ENCODE data around the gene BRICD5.
A peak's percentile ranks its signal among the peaks of the same experiment; 100 is the strongest.
"Not testable (repeated sequence)": the region's sequence is repeated elsewhere in the genome, so short reads cannot be mapped to it uniquely, and the experiment has no call there.

The BRICD5 gene

DNA sequence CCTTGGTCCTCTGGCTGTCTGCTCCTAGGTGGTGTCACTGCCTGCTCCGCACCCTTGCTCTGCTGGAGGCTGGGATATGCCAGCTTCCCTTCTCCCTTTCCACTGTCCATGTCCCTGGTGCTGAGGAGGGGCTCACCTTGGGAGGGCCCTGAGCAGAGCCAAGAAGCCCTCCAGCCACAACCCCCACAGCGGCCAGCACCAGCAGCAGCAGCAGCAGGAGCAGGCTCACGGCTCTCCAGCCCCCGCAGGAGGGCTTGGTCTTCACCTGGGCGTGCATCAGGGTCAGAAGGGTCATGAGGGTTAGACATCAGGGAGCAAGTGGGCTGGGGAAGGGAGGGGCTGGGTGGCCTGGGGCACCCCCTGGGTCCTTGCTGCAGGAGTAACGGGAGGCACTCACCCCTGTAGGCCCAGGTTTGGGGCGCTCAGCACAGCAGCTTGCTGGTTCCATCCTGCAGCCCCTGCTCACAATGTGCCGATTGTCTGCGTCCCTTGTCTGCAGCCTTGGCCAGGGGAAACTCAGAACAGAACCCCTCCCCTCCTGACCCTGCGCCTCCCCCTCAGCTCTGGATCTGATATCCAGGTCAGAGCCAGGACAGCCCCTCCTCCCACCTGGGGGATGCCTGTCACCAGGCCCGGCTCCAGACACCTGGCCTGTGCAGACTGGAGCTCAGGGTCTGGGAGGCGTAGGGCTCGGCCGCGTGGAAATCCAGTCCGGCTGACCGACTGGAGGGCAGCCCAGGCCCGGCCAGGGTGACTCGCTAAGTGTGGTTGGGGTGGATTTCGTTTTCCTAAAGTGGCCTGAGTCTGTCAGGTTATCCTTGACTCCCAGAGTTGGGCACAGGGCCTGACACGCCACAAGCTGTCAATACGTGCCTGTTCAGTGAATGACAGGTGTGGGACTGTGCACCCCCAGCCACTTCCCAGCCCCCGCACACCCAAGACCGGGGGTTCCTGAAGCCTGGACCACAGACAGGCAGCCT lies at the start of gene BRICD5:
TSS of gene BRICD5 (minus strand) at position 478 of the 980 bp plus-strand sequence. CDS start at position 448, 30 bp downstream.
- no peak for DNase-seq
- no peak for ATAC-seq

DNA sequence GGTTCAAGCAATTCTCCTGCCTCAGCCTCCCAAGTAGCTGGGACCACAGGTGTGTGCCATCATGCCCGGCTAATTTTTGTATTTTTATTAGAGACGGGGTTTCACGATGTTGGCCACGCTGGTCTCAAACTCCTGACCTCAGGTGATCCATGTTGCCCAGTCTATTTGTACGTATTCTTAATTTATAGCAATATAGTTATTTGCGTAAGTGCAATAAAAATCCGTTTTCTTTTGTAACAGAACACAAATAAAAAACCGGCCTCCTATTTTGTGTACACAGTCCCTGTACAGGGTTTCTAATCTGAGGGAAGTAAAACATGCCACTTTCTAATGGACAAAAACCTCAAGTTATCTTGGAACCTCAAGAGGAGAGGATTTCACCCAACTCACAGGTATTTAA lies 49.6 kb upstream of the BRICD5 start:
- no peak for ATAC-seq
- DNase-seq, result no peak

DNA sequence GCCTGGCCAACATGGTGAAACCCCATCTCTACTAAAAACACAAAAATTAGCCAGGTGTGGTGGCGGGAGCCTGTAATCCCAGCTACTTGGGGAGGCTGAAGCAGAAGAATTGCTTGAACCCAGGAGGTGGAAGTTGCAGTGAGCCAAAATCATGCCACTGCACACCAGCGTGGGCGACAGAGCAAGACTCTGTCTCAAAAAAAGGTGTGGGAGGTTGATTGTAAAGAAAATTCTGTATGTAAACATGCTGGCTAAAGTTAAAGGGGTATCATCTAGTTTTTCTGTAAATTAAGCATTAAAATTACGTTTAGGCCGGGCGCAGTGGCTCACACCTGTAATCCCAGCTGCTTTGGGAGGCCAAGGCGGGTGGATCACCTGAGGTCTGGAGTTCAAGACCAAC lies 47.9 kb upstream of the BRICD5 start:
- DNase-seq, ATAC-seq: not testable (repeated sequence)

DNA sequence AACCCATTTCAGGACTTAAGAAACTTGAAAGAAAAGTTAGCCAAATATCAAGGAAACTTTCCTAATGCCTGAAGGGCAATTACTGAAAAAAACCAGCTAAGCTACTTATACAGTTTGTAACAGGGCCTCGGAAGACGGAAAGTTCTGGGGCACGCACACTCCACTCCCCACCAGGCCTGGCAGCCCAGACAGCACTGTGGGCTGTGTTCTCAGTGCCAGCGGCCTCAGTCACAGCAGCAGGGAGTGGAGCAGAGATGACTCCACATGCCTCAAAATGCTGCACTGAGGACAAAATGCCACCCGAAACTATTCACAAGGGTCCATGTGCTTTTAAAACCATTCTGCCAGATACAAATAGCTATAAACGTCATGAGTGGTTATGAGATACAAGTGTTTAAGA lies 47.1 kb upstream of the BRICD5 start:
- no peak for ATAC-seq
- no peak for DNase-seq

DNA sequence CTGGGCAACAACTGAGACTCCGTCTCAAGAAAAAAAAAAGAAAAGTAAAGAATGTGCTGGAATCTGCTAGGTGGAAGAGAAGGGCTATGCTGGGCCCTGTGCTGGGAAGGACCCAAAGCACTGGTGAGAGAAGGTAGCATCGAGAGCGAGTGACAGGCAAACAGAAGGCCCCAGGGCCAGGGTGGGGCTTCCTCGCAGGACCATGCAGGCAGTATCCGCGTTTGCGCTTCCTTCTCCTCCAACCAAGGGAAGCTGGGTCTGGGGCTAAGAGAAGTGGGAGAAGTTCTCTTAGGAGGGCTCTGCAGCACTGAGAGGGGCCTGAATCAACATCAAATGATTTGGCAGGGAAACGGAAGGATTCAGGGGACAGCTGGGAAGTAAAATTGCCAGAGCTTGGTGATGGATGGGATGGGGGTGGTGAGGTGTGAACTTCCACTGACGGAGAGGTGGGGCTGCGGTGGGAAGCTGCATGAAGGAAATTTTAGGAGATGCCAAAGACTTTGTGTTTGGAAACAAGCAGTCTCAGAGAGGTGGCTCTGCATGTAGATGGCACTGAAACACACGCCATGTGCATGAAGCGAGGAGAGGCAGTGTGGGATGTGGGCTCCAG lies 46.0 kb upstream of the BRICD5 start:
- no peak for ATAC-seq
- no peak for DNase-seq

DNA sequence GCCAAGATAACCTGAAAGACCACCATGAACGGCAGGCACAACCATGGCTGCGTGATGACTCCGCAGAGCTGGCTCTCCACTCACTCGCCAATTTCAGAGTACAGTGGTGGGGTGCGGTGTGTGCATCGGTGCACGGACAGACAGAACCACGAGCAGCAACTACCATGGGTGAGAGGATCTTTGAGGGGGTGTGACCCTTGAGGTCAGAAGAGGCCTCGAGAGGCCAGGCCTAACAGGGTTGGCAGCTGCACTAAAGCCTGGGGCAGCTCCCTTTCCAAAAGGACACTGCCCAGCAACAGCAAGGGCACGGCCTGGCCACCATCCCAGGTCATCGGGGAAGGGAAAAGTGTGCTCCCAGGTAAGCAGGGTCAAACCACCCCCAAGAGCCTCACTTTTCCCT lies 42.6 kb upstream of the BRICD5 start:
- no peak for ATAC-seq
- DNase-seq, result no peak

DNA sequence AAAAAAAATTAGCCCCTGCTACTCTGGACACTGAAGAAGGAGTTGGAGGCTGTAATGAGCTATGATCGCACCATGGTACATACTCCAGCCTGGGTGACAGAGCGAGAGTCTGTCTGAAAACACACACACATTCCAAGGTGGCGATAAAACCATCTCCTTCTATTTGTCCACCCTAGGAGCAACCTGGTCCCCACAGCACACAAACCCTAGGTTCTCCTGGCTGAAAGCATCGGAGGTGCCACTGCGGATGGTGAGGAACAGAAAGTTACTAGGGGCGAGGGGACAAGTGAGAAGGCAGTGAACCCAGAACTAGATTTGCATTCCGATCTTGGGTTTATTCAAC lies 42.1 kb upstream of the BRICD5 start:
- DNase-seq, result no peak
- ATAC-seq, result no peak

DNA sequence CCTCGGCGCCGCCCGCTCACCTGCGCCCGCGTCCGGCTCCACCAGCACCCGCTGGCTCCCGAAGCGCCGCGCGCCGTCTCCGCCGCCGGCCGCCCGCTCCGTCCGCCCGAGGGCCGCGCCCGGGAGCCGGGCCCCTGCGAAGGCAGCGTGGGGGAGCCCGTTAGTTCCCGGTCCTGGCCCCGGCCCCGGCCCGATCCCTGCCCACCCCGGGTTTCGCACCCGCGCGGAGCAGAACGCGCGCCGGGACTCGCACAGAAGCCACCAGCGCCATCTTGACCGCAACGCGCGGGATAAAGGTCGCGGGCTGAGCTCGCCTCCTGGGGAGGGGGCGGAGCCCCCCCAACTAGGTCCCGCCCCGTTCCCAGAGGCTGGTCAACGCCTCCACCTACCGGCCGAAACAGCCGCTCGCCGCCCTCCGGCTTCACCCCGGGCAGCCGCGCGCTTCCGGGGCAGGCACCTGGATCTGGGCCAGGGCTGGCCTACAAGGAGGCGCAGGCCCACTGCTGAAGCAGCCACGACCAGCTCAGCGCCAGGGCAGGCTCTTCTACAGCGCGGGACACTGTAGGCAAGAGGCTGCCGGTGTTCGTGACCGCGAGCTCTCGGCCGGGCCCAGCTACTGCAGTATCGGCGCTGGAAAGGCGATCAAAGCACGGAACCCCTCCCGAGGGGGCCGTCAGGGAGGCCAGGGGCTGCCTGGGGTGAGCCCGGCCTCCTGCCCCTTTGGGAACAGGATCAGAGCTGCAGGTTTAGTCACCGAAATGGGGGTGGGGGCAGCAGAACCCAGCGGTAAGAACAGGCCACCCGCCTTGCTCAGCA lies 40.8 kb upstream of the BRICD5 start, which contains the start of gene ECI1:
TSS of gene ECI1 (minus strand) at position 292 of the 816 bp plus-strand sequence. CDS start at position 271, 21 bp downstream.
- DNase-seq (peak; percentile 92), ATAC-seq (peak; percentile 90)

DNA sequence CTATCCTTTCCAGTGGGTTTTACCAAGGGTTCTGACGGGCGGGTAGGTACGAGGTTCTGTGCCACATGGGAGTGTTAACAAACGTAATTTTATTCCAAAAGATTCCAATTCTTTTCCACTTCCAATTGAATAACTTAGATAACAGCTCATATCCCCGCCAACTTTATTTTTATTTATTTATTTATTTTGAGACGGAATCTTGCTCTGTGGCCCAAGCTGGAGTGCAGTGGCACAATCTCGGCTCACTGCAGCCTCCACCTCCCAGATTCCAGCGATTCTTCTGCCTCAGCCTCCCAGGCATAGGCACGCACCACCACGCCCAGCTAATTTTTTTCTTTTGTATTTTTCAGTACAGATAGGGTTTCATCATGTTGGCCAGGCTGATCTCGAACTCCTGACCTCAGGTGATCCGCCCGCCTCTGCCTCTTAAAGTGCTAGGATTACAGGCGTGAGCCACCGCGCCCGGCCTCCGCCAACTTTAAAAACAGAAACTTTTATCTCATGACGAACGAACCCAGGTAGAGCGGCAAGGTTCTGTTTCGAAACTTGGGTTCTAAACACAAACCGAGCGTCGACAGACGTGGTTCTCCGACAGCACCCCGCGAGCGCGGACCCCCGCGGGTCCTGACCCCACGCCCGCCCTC lies 40.1 kb upstream of the BRICD5 start:
- ATAC-seq, result peak; percentile 1
- DNase-seq, result peak; percentile 48

DNA sequence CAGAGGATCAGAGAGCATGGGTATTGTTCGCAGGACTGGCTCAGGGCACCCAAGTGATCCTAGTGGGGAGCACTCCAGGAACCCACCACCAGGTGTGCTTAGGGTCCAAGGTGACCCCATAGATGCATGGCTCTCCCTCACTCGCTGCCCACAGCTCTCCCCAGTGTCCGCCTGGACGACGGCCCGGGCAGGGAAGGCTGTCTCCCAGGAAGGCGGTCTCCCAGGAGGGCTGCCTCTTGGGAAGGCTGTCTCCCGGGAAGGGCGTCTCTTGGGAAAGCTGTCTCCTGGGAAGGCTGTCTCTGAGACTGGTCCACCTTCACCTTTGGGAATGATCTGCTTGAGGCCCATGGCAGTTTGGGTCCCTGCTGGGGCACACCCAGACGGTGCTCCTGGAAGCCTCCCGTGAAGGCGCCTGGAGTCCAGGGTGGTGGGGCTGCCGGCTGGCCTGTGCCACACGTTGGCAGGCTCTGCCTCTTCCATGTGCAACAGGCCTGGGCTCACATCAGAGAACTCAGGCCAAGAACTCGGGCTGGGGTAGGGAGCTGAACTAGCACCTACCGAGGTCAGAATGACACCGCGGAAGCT lies 35.7 kb upstream of the BRICD5 start:
- DNase-seq, result no peak
- ATAC-seq, result no peak

DNA sequence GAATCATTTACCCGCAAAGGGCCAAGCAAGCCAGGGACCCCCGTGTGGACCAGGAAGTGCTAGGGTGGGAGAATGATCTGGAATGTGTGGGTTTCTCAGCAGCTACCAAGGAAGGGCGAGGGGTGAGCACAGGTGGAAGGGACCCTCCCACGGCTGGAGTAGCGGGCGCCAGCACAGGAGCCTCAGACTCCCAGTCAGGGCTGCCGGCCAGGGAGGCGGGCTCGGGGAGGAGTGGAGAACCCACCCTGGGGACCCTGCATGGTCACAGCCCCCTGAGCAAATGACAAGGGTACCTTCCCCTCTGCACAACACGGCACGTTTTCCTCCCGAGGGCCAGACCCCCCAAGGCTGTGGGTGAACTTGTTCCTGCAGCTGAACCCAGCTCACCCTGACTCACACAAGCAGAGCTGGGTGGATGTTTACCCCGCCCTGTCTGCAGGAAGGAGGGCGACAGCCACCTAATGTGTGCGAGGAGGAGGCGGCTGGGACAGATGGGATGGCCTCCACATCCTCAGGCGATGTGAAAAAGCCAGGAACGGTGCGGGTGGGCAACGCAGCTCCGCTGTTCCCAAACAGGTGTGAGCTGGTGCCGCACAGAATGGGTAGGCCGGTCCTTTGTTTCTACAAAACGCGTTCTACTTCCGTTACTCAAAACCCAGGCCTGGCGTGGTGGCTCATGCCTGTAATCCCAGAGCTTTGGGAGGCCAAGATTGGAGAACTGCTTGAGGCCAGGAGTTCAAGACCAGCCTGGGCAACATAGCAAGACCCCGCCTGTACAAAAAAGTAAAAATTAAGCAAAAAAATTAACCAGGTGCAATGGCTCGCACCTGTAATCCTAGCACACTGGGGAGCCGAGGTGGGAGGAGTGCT lies 34.5 kb upstream of the BRICD5 start:
- DNase-seq (no peak), ATAC-seq (no peak)

DNA sequence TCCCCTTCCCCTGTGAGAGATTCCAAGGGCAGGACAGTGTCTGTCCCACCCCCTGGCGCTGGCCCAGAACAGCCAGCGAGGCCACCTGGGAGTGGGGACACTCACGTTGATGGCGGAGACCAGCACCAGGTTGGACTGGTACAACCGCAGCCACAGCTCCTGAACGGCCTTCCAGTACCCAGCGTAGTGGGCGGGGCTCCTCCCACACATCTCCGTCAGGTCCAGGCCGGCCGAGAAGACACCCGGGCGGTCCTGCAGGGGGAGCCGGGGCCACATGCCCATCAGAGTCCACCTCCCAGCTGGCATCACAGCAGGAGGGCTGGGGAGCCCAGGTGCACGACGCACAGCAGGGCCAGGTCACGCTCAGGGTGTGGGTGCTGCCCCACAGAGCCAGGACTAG lies 33.6 kb upstream of the BRICD5 start:
- DNase-seq (no peak), ATAC-seq (no peak)

DNA sequence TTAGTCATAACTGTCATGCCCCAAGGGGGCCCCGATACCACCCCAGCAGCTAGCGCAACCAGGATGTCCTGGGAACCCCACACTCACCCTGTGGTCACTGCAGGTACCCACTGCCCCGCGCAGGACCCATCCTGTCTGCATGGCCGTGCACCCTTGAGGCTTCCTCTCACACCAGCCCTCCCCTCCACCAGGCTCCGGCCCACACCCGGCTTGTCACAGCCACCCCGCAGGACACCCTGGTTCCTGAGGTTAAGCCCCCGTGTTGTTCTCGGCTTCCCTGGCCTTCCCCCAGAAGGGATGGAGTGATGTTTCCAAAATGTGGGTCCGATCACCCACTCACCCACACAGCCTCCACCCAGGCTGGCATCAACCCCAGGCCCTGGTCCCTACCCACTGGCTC lies 33.1 kb upstream of the BRICD5 start:
- DNase-seq (no peak), ATAC-seq (no peak)

DNA sequence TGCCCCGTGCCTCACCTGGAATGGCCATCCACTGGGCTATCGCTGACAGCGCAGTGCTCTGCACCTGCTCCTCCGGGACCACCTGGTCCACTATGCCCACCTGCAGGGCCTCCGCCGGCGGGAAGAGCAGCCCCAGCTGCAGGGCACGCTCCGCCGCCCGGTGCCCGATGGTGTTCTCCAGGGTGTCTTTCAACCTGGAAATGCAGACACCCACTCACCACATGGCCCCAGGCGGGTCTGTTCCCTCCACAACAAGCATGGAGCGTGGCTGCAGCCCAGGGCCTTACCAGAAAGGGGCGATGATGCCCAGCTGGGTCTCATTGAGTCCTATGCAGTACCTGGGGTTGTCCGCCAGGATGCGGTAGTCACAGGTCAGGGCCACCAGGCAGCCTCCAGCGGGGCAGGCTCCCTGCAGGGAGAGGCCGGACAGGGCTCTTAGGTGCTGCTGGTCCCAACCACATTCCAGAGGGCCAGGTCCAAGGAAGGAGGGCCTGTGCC lies 32.4 kb upstream of the BRICD5 start:
- ATAC-seq, result no peak
- DNase-seq, result no peak

DNA sequence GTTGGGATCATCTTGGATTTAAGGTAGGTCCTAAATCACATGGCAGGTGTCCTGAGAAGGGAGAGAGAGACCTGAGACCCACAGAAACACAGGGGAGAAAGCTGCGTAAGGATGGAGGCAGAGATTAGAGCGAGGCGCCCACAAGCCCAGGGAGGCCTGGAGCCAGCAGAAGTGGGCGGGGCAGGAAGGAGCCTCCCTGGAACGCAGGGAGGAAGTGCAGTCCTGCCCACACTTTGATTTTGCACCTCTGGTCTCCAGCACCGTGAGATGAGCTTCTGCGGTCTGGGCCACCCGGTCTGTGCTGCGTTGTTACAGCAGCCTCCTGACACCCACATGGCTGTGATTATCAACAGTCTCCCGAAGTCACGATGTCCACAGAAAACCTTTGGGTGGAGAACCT lies 31.9 kb upstream of the BRICD5 start:
- DNase-seq, result no peak
- no peak for ATAC-seq

DNA sequence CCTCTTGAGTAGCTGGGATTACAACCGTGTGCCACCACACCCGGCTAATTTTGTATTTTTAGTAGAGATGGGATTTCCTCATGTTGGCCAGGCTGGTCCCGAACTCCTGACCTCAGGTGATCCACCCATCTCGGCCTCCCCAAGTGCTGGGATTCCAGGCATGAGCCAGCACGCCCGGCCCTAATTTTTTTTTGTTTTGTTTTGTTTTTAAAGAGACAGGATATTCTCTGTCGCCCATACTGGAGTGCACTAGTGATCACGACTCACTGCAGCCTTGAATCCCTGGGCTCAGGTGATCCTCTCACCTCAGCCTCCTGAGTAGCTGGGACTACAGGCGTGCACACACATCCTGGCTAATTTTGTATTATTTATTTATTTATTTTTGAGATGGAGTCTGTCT lies 29.7 kb upstream of the BRICD5 start:
- not testable (repeated sequence) for ATAC-seq, DNase-seq

DNA sequence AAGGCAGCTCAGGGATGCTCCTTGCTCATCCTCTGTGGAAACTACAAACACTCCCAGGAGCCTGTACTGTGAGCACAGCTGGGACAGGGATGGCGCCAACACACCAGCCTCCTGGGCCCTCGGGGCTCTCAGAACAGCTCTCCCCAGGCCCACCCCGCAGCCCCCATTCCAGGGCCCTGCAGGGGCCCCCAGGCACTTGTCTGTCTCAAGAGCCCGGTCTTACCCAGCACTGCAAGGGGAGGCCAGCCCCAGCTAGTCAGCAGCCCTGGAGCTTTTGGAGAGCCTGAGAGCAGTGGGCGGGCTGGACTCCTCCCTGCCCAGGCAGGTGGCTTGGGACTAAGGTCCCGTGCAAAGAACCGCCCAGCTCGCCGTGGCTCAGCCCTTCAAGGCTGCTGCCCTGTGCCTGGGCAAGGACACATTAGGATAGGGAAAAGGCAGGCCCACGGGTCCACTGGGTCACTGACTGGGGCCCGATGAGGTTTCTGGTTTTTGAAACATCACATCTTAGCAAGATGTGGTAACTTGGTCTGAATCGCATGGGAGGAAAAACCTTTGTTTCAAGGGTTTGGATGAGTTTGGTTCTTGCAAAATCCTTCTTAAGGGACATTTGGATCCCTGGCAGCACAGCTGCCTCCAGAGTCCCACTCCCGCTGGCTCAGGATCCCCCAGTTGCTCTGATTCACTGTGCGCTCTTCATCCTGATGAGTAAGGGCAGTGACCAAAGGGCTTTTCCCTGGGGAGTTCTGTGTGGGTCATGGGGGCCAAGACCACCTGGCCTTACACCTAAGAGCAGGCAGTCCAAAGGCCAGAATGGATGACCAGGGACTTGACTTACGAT lies 28.4 kb upstream of the BRICD5 start:
- no peak for DNase-seq
- peak; percentile 4 for ATAC-seq

DNA sequence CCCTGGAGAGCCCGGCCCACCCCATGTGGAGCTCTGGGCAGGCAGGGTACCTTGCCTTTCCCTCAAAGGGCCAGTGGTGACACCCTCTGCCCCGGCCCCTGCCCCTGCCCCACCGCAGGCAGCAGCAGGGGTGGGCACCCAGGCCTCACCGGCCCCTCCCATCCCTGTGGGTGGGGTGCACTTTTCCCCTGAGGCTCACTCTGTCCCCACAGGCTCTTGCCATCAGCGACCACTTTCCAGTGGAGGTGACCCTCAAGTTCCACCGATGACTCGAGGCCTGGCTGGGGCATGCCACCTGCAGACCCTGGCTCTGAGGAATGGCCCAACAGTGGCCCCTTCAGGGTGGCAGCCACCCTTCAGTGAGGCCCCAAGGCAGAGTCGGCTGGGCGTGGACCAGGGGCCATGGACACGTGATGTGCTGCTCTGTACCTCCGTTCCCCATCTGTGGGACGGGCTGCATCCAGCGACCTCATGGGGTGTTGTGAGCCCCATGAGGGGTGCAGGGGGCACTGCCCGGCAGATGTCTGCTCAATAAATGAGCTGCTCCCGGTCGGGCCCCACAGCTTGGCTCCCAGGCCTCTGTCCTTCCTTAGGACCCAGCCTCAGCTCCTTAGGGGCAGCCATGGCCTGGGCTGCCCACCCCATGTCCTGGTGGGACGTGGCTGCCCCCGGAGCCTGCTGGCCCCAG lies 27.6 kb upstream of the BRICD5 start:
- ATAC-seq, result peak; percentile 2

More for the DNA sequence above, 27.6 kb upstream of the BRICD5 start:
- no peak for DNase-seq

All from stimulated activated naive CD8-positive, alpha-beta T cell treated with anti-CD3 and anti-CD28 coated beads, Interleukin-15, Interleukin-2, amounts not matched to agents 100 U/mL and 50 U/mL, for 24 hours (primary cell).